HEK293T (cell line): ENCODE data around the gene TAPBP.

Experiments
- CTCF ChIA-PET: fragments of 350-600 bp; formaldehyde crosslinking; extraction: SDS; loops from one replicate; lab custom pipeline; 2021; ENCODE audit warnings: antibody characterized with exemption, inconsistent platforms; lab: Yijun Ruan, JAX
- POLR2A ChIA-PET: fragments of 350-600 bp; formaldehyde crosslinking; extraction: SDS; loops from one replicate; lab custom pipeline; 2020; ENCODE audit warnings: antibody characterized with exemption, inconsistent platforms; lab: Yijun Ruan, JAX
- DNase-seq: peaks from one replicate; pipeline ENCODE4 v3.0.0; 2012; ENCODE audit warnings: mixed read lengths; ENCODE audit errors: extremely low spot score
- ARNT ChIP-seq: fragments of 450-650 bp; IDR thresholded peaks from 2 replicates; pipeline ENCODE4 v1.6.1; 2017; ENCODE audit warnings: mild to moderate bottlenecking
- BHLHE40 ChIP-seq: fragments of 450-650 bp; IDR thresholded peaks from 2 replicates; pipeline ENCODE4 v1.6.1; 2016; ENCODE audit warnings: mild to moderate bottlenecking, moderate library complexity, borderline replicate concordance
- CTBP1 ChIP-seq: fragments of 450-650 bp; IDR thresholded peaks from 2 replicates; pipeline ENCODE4 v1.6.1; 2016; ENCODE audit warnings: borderline replicate concordance
- ELF4 ChIP-seq: fragments of 450-650 bp; IDR thresholded peaks from 2 replicates; pipeline ENCODE4 v1.6.1; 2017; ENCODE audit warnings: antibody characterized with exemption
- FOXA1 ChIP-seq: fragments of 450-650 bp; IDR thresholded peaks from 2 replicates; pipeline ENCODE4 v1.6.1; 2016; ENCODE audit warnings: mild to moderate bottlenecking
- FOXK2 ChIP-seq: fragments of 450-650 bp; IDR thresholded peaks from 2 replicates; pipeline ENCODE4 v1.6.1; 2016; ENCODE audit warnings: mild to moderate bottlenecking
- FOXM1 ChIP-seq: fragments of 450-650 bp; IDR thresholded peaks from 2 replicates; pipeline ENCODE4 v1.6.1; 2017; ENCODE audit warnings: mild to moderate bottlenecking, borderline replicate concordance
- HDGF ChIP-seq: fragments of 450-650 bp; IDR thresholded peaks from 2 replicates; pipeline ENCODE4 v1.6.1; 2017; ENCODE audit warnings: antibody characterized with exemption, borderline replicate concordance
- L3MBTL2 ChIP-seq: fragments of 450-650 bp; conservative IDR thresholded peaks from 2 replicates; pipeline ENCODE4 v1.6.1; 2016; ENCODE audit warnings: mild to moderate bottlenecking
- LEF1 ChIP-seq: fragments of 450-650 bp; IDR thresholded peaks from 2 replicates; pipeline ENCODE4 v1.6.1; 2017; ENCODE audit warnings: mild to moderate bottlenecking, borderline replicate concordance
- NFRKB ChIP-seq: fragments of 450-650 bp; IDR thresholded peaks from 2 replicates; pipeline ENCODE4 v1.6.1; 2016; ENCODE audit warnings: mild to moderate bottlenecking, moderate library complexity
- PKNOX1 ChIP-seq: fragments of 450-650 bp; IDR thresholded peaks from 2 replicates; pipeline ENCODE4 v1.6.1; 2016
- SP1 ChIP-seq: fragments of 450-650 bp; IDR thresholded peaks from 2 replicates; pipeline ENCODE4 v1.6.1; 2017
- SUZ12 ChIP-seq: fragments of 450-650 bp; IDR thresholded peaks from 2 replicates; pipeline ENCODE4 v1.6.1; 2016; ENCODE audit warnings: mild to moderate bottlenecking
- TARDBP ChIP-seq: fragments of 450-650 bp; IDR thresholded peaks from 2 replicates; pipeline ENCODE4 v1.6.1; 2016
- ZNF384 ChIP-seq: fragments of 450-650 bp; IDR thresholded peaks from 2 replicates; pipeline ENCODE4 v1.6.1; 2016

Gene TAPBP

DNA sequence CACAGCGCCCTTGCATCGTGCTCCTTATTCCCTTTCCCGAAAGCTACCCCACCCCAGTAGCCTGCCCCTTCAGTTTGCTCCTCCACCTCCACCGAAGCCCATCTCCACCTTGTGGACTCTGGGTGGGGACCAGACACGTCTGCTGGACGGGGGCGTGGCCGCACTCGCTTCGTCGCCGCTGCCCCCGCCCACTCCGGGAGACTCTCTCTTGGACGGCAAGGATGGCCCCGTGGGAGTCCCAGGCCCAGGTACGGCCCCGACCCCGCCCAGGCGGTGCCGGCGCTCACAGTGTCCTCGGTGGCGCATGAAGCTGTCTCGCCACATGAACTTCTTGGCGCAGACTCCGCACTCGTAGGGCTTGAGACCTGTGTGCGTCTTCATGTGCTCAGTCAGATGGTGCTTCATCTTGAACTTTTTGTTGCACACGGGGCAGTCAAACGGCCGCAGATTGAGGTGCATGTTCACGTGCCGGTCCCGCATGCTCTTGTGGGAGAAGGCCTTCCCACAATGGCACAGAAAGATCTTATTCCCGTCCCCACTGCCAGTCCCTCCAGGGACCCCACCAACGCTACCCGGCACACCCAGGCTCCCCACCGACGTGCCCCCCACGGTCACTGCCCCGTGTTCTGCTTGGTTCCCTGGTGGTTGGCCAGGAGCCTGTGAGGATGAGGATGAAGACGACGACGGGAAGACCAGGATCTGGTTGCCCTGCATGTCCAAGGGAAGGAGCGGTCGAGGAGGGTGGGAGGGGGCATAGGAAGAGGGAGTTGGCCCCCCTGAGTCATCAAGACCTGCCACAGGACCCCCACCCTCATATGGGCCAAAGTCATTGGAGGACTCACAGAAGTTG is 1.3 kb upstream of the TAPBP start:
- POLR2A ChIA-PET = no interaction called here

GRCh38 chr6:33314515-33314942 is 651 bp upstream of the TAPBP start:
- DNase-seq = no peak
- ChIA-PET POLR2A (no interaction called here), CTCF (no interaction called here)
- TF ChIP-seq TARDBP (no peak), FOXA1 (no peak), L3MBTL2 (no peak), SUZ12 (no peak), ARNT (no peak), FOXM1 (no peak), HDGF (no peak), ELF4 (no peak), ZNF384 (no peak), PKNOX1 (no peak)

More for the DNA sequence above, 1.3 kb upstream of the TAPBP start:
- DNase-seq = no peak
- CTCF ChIA-PET = no interaction called here
- TF ChIP-seq SP1 (no peak), FOXM1 (no peak), TARDBP (no peak), ELF4 (no peak), L3MBTL2 (no peak), NFRKB (no peak), FOXK2 (no peak), BHLHE40 (no peak), ARNT (no peak)

DNA sequence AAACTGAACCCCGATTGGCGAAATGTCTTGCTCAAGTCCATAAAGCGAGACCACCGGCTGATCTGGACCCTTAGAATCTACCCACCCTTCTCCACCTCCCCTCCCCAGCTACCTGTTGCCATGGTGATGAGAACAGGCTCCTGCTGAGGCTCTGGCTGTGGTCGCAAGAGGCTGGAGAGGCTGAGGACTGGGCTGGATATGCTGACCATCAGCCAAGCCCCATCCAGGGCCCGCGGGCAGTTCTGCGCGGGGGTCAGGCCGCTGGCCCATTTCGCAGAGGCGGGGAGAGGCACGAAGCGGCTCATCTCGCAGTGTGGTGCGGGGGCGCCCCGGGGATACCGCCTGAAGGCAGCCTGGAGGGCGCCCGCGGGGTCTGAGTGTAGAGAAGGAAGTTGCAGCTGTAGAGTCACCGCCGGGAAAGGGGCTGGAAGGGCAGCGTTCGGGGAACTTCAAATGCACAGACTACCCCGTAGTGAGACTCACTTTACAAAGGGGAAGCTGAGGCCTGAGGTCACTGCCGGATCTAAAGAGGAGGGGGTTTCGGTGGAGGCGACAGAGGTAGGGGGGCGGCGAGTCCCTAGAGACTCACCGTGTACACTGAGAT is 671 bp downstream of the TAPBP start:
- ChIA-PET POLR2A (interaction anchor here (0.9 to 4.6 kb wide), 8 partner anchors 12 to 341 kb away, joined by 3 to 46 read pairs (median 6); partner anchors contain the start of genes B3GALT4, PFDN6, RGL2 and RPS18), CTCF (interaction anchor here (1.2 kb wide), 1 partner anchor 12 kb away, joined by 3 read pairs; no protein-coding TSS in a partner anchor)
- DNase-seq = no peak
- TF ChIP-seq ARNT = no peak
- no peak for TF ChIP-seq FOXA1
- no peak for TF ChIP-seq HDGF
- TF ChIP-seq ELF4 = no peak
- TF ChIP-seq L3MBTL2 = no peak
- TF ChIP-seq SUZ12 = no peak
- TF ChIP-seq SP1 = no peak
- TF ChIP-seq FOXK2 = no peak
- no peak for TF ChIP-seq NFRKB
- no peak for TF ChIP-seq FOXM1
- TF ChIP-seq LEF1 = no peak
- TF ChIP-seq BHLHE40 = no peak

DNA sequence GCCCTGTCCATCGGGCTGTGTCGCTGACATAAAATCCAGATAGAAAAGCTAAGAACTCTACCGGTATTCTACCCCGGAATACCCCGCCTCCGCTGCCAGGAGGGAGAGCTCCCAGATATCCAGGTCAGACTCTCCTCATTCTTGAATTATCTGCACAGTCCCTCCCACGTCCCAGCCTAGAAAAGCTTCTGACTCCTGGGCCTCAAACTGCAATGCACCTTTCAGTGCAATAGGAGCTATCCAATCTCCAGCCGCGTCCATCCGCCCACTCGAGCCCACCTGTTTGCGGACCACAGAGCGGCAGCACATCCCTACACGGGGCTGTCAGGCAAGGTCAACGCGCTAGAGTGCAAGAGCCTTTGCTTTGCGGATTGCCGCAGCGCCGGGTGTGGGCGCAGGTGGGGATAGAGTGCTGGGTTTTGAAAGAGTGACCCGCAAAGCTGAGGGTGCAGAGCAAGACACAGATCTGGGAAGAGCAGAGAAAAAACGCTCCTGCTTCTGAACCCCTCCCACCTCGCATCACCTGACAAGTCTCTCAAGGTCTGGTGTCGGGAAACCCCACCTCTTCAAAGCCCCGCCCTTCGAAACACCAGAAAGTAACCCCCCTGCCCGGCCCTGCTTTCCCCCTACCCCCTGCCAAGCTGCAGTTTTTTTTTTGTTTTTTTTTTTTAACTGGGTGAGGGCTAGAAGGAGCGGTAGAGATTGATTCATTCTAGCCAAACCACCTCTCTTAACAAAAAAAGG is 1.3 kb downstream of the TAPBP start:
- ChIA-PET CTCF (interaction anchor here (0.7 to 1.2 kb wide), 2 partner anchors 12 to 13 kb away, joined by 3 to 4 read pairs; no protein-coding TSS in a partner anchor), POLR2A (interaction anchor here (0.9 to 4.6 kb wide), 8 partner anchors 11 to 341 kb away, joined by 3 to 46 read pairs (median 6); partner anchors contain the start of genes B3GALT4, PFDN6, RGL2 and RPS18)
- no peak for TF ChIP-seq ELF4
- TF ChIP-seq SP1 = no peak
- TF ChIP-seq ZNF384 = peak; percentile 75
- TF ChIP-seq HDGF = no peak
- no peak for TF ChIP-seq FOXM1
- peak; percentile 61 for DNase-seq

DNA sequence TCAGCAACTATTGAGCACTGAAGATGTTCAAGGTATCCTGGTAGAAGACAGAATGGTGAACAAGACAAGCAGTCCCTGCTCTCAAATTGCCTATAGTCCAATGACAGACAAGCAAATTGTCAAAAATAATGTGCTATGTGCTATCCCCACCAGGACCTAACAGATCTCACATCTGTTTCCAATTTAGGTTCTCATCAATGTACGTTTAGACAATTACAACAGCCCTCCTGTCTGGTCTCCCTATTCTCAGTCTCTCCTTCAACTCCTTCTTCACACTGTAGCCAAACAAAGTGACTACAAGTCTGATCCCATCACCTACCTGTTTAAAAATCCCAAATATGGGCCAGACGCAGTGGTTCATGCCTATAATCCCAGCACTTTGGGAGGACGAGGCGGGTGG is 7.5 kb downstream of the TAPBP start:
- CTCF ChIA-PET = no interaction called here
- POLR2A ChIA-PET = no interaction called here
- DNase-seq = no peak
- no peak for TF ChIP-seq SP1

- ChIA-PET CTCF (no interaction called here), POLR2A (no interaction called here)
- TF ChIP-seq SP1 = no peak
- TF ChIP-seq SUZ12 = no peak
- no peak for TF ChIP-seq FOXA1
- no peak for TF ChIP-seq HDGF
- no peak for TF ChIP-seq FOXK2
- TF ChIP-seq LEF1 = no peak
- TF ChIP-seq FOXM1 = no peak
- TF ChIP-seq CTBP1 = no peak
- no peak for TF ChIP-seq PKNOX1
- no peak for TF ChIP-seq L3MBTL2
- TF ChIP-seq ELF4 = no peak
- no peak for TF ChIP-seq BHLHE40
- no peak for TF ChIP-seq ZNF384
- no peak for TF ChIP-seq ARNT
- no peak for TF ChIP-seq TARDBP
- no peak for DNase-seq
Measured at GRCh38 chr6:33305052-33305451, 8.8 kb downstream of the TAPBP start.
